MV-4-11 (cell line): ENCODE data around the gene SCUBE2.
"Not testable (repeated sequence)": the region's sequence is repeated elsewhere in the genome, so short reads cannot be mapped to it uniquely, and the experiment has no call there.

Source experiments
- DNase-seq: peaks from one replicate; lab custom pipeline; 2025; lab: John Stamatoyannopoulos, UW

Gene SCUBE2

GRCh38 chr11:9104580-9104979 lies 13.2 kb upstream of the SCUBE2 start:
- DNase-seq, result no peak

- DNase-seq, result no peak
Measured at GRCh38 chr11:9103542-9104276, 12.3 kb upstream of the SCUBE2 start.

GRCh38 chr11:9099617-9100016 lies 8.2 kb upstream of the SCUBE2 start:
- DNase-seq, result no peak

- DNase-seq, result not testable (repeated sequence)
Measured at GRCh38 chr11:9098455-9098854, 7.1 kb upstream of the SCUBE2 start.

GRCh38 chr11:9097186-9097943 lies 6.0 kb upstream of the SCUBE2 start:
- not testable (repeated sequence) for DNase-seq

GRCh38 chr11:9096427-9096826 lies 5.0 kb upstream of the SCUBE2 start:
- no peak for DNase-seq

- DNase-seq, result no peak
Measured at GRCh38 chr11:9095421-9095820, 4.0 kb upstream of the SCUBE2 start.

- DNase-seq, result no peak
Measured at GRCh38 chr11:9094420-9094819, 3.0 kb upstream of the SCUBE2 start.

GRCh38 chr11:9092853-9093778 lies 1.7 kb upstream of the SCUBE2 start:
- peak; percentile 14 for DNase-seq

GRCh38 chr11:9092072-9092471 lies 673 bp upstream of the SCUBE2 start:
- no peak for DNase-seq

- no peak for DNase-seq
Measured at GRCh38 chr11:9090488-9091043, 833 bp downstream of the SCUBE2 start.

- no peak for DNase-seq
Measured at GRCh38 chr11:9089636-9090035, 1.8 kb downstream of the SCUBE2 start.

- no peak for DNase-seq
Measured at GRCh38 chr11:9089061-9089460, 2.3 kb downstream of the SCUBE2 start.

- DNase-seq, result no peak
Measured at GRCh38 chr11:9082575-9082974, 8.8 kb downstream of the SCUBE2 start.

- DNase-seq, result peak; percentile 70
Measured at GRCh38 chr11:9081153-9081552, 10.2 kb downstream of the SCUBE2 start.

- no peak for DNase-seq
Measured at GRCh38 chr11:9078113-9079086, 13.0 kb downstream of the SCUBE2 start.

- DNase-seq, result no peak
Measured at GRCh38 chr11:9077164-9077563, 14.2 kb downstream of the SCUBE2 start.

- DNase-seq, result no peak
Measured at GRCh38 chr11:9076661-9077060, 14.7 kb downstream of the SCUBE2 start.

GRCh38 chr11:9076046-9076445 lies 15.4 kb downstream of the SCUBE2 start:
- no peak for DNase-seq

GRCh38 chr11:9075556-9075955 lies 15.8 kb downstream of the SCUBE2 start:
- DNase-seq, result no peak
